HepG2 (cell line): ENCODE results near the gene IL36B. TPM values are rescaled to one million over a fixed set of nuclear protein-coding genes. Genes with fewer than 3 reads are reported as not detected.

Source experiments
- ATAC-seq: fragments of 200-7000 bp; cut with Tn5 transposase; 3 replicates; pipeline ENCODE4 v1.9.1; 2020; ENCODE audit warnings: mild to moderate bottlenecking, moderate library complexity
- BruUV-seq: library from RNA; stranded (reverse); fragments of 400-500 nt; replicated peaks from 2 replicates; lab custom pipeline; 2021; lab: Mats Ljungman, UMichigan
- CTCF ChIA-PET: fragments of 300-600 bp; formaldehyde crosslinking; extraction: SDS; loops from one replicate; lab custom pipeline; 2021; ENCODE audit warnings: low total read pairs, inconsistent platforms, low intra/inter-chr PET ratio; lab: Yijun Ruan, JAX
- POLR2A ChIA-PET: fragments of 350-600 bp; sonication (Branson Sonifier 250); formaldehyde crosslinking; loops from one replicate; lab custom pipeline; 2020; ENCODE audit warnings: antibody characterized with exemption, inconsistent platforms; lab: Yijun Ruan, JAX
- DNase-seq: peaks from one replicate; pipeline ENCODE4 v3.0.0-alpha.2; 2015; ENCODE audit warnings: low spot score
- FAIRE-seq: peaks from 3 replicates; lab custom pipeline; 2011; peaks lifted over from hg19 to GRCh38; lab: Jason Lieb, UNC
- H2AFZ ChIP-seq: one replicate; pipeline ENCODE4 v1.6.1; 2011; ENCODE audit warnings: low read length, inconsistent platforms
- H3K27ac ChIP-seq: fragments of 300-600 bp; 3 replicates; pipeline ENCODE4 v1.8.0; 2011; ENCODE audit warnings: mixed run types, mild to moderate bottlenecking, mixed read lengths, low read length, inconsistent platforms; ENCODE audit not compliant: insufficient read depth; ENCODE audit errors: extremely low read length
- H3K27me3 ChIP-seq, 2 experiments: fragments of 200-600 bp in 1 of 2; 2 replicates in 1 of 2; 3 replicates in 1 of 2; pipeline versions ENCODE4 v1.6.0 to v1.8.0; 2011; ENCODE audit warnings: low read length in 2 of 2, mild to moderate bottlenecking in 2 of 2, moderate library complexity in 2 of 2, inconsistent platforms in 1 of 2; ENCODE audit not compliant: insufficient read depth in 2 of 2, control insufficient read depth in 1 of 2
- H3K36me3 ChIP-seq, 2 experiments: fragments of 200-600 bp in 1 of 2; replicated peaks in 1 of 2; 2 replicates in 1 of 2; 3 replicates in 1 of 2; pipeline versions ENCODE4 v1.5.1 to v1.8.0; 2011; ENCODE audit warnings: low read length in 2 of 2, inconsistent platforms in 1 of 2; ENCODE audit not compliant: insufficient read depth in 2 of 2, control insufficient read depth in 1 of 2
- H3K4me1 ChIP-seq: 2 replicates; pipeline ENCODE4 v1.5.1; 2012; ENCODE audit warnings: low read length, inconsistent platforms; ENCODE audit not compliant: insufficient read depth
- H3K4me2 ChIP-seq: 2 replicates; pipeline ENCODE4 v1.6.0; 2011; ENCODE audit warnings: low read depth, low read length, inconsistent platforms
- H3K4me3 ChIP-seq, 3 experiments: fragments of 200-600 bp in 1 of 3; sonication (generic), shearing (Covaris generic) in 1 of 3; replicated peaks in 1 of 3; 2 replicates each; pipeline ENCODE4 v1.5.1; 2011 to 2016; ENCODE audit warnings: low read length in 3 of 3, inconsistent platforms in 2 of 3, low read depth in 2 of 3, mild to moderate bottlenecking in 2 of 3, control low read depth in 1 of 3, mixed read lengths in 1 of 3; ENCODE audit not compliant: insufficient read depth in 1 of 3
- H3K79me2 ChIP-seq: one replicate; pipeline ENCODE4 v1.6.1; 2011; ENCODE audit warnings: low read length, inconsistent platforms; ENCODE audit not compliant: insufficient read depth
- H3K9ac ChIP-seq: 2 replicates; pipeline ENCODE4 v1.6.0; 2011; ENCODE audit warnings: mild to moderate bottlenecking, low read depth, low read length, inconsistent platforms; ENCODE audit not compliant: insufficient read depth
- H3K9me3 ChIP-seq: 2 replicates; pipeline ENCODE4 v1.5.1; 2012; ENCODE audit warnings: mild to moderate bottlenecking, low read length
- H4K20me1 ChIP-seq: 2 replicates; pipeline ENCODE4 v1.6.0; 2011; ENCODE audit warnings: inconsistent platforms, mild to moderate bottlenecking, low read length, moderate library complexity; ENCODE audit not compliant: insufficient read depth
- CENPT ChIP-seq: sonication (generic); formaldehyde crosslinking; IDR thresholded peaks from 2 replicates; pipeline ENCODE4 v1.8.0; 2022; ENCODE audit warnings: low read depth, mild to moderate bottlenecking, moderate library complexity, missing genetic modification reagents
- DNMT1 ChIP-seq: sonication (generic); formaldehyde crosslinking; IDR thresholded peaks from 2 replicates; pipeline ENCODE4 v1.5.1; 2020; ENCODE audit warnings: mild to moderate bottlenecking, missing genetic modification reagents
- KDM5B ChIP-seq: sonication (generic); formaldehyde crosslinking; IDR thresholded peaks from 2 replicates; pipeline ENCODE4 v1.4.0; 2020; ENCODE audit warnings: missing genetic modification reagents, mild to moderate bottlenecking, borderline replicate concordance
- NONO ChIP-seq, 2 experiments: fragments of 450-650 bp in 1 of 2; sonication (generic) in 1 of 2; formaldehyde crosslinking in 1 of 2; IDR thresholded peaks in 1 of 2; conservative IDR thresholded peaks in 1 of 2; 2 replicates each; pipeline versions ENCODE4 v1.6.1 to v1.8.0; 2017 to 2022; ENCODE audit warnings: mild to moderate bottlenecking in 1 of 2, missing genetic modification reagents in 1 of 2, moderate library complexity in 1 of 2
- SP140L ChIP-seq: sonication (generic); formaldehyde crosslinking; IDR thresholded peaks from 2 replicates; pipeline ENCODE4 v1.4.0; 2020; ENCODE audit warnings: missing genetic modification reagents, borderline replicate concordance
- ZNF256 ChIP-seq: sonication (generic); formaldehyde crosslinking; conservative IDR thresholded peaks from 2 replicates; pipeline ENCODE4 v1.4.0; 2020; ENCODE audit warnings: missing genetic modification reagents
- ZNF264 ChIP-seq: sonication (generic); formaldehyde crosslinking; IDR thresholded peaks from 2 replicates; pipeline ENCODE4 v1.4.0; 2020; ENCODE audit warnings: missing genetic modification reagents
- ZNF510 ChIP-seq: sonication (generic); formaldehyde crosslinking; IDR thresholded peaks from 2 replicates; pipeline ENCODE4 v1.4.0; 2020; ENCODE audit warnings: low read depth, mild to moderate bottlenecking, missing genetic modification reagents
- ZNF616 ChIP-seq: sonication (generic); formaldehyde crosslinking; IDR thresholded peaks from 2 replicates; pipeline ENCODE4 v1.5.0; 2020; ENCODE audit warnings: low read depth, mild to moderate bottlenecking, missing genetic modification reagents
- ZNF775 ChIP-seq: sonication (generic); formaldehyde crosslinking; IDR thresholded peaks from 2 replicates; pipeline ENCODE4 v1.4.0; 2020; ENCODE audit warnings: missing genetic modification reagents, mild to moderate bottlenecking, moderate library complexity, borderline replicate concordance
- ZNF790 ChIP-seq: sonication (generic); formaldehyde crosslinking; IDR thresholded peaks from 2 replicates; pipeline ENCODE4 v1.8.0; 2022; ENCODE audit warnings: missing genetic modification reagents, mild to moderate bottlenecking, borderline replicate concordance
- WGBS: methylation state at CpG from one replicate; pipeline ENCODE4 v1.1.6; 2017; ENCODE audit warnings: low lambda C conversion rate; 5-methylcytosine and 5-hydroxymethylcytosine counted together
- in situ Hi-C: cut with HindIII; loops from 2 replicates; pipeline ENCODE4 v1.10.0; 2017; ENCODE audit warnings: low pct_unique_long_range_greater_than_20kb; ENCODE audit not compliant: extremely low pct_ligation_motif_present
- intact Hi-C: fragments of 100-400 bp; cut with micrococcal nuclease; formaldehyde crosslinking; loops from one replicate; pipeline ENCODE4 v1.10.0; 2022; ENCODE audit not compliant: unreplicated experiment
- polyA plus RNA-seq, 8 experiments: library from polyadenylated mRNA; depleted of rRNA in 3 of 8; stranded (reverse) in 7 of 8; unstranded in 1 of 8; fragments of >200 nt; fragmentation: Illumina TruSeq in 4 of 8; extraction: Trizol in 4 of 8; gene quantifications; 2 replicates each; pipeline versions ENCODE4 v1.2.1 to v1.2.3, GENCODE V29; 2011 to 2016; ENCODE audit warnings: low read depth in 4 of 8, missing spikeins in 1 of 8, mixed read lengths in 1 of 8; ENCODE audit not compliant: insufficient read depth in 1 of 8
- total RNA-seq, 5 experiments: library from RNA; depleted of rRNA; stranded (reverse); fragments of >200 nt; fragmentation: Illumina TruSeq; extraction: Trizol; gene quantifications; 2 replicates each; pipeline ENCODE4 v1.2.3, GENCODE V29; 2016; ENCODE audit warnings: low read depth in 1 of 5
- TF ChIP-seq, protein P1 (sequence below): sonication (generic); formaldehyde crosslinking; IDR thresholded peaks from 2 replicates; pipeline ENCODE4 v1.5.1; 2020; ENCODE audit warnings: missing genetic modification reagents, mild to moderate bottlenecking, borderline replicate concordance
- TF ChIP-seq, protein P2 (sequence below): sonication (generic); formaldehyde crosslinking; conservative IDR thresholded peaks from 2 replicates; pipeline ENCODE4 v1.5.0; 2020; ENCODE audit warnings: missing genetic modification reagents
- TF ChIP-seq, protein P3 (sequence below): sonication (generic); formaldehyde crosslinking; IDR thresholded peaks from 2 replicates; pipeline ENCODE4 v1.4.0; 2020; ENCODE audit warnings: missing genetic modification reagents, borderline replicate concordance

IL36B gene
- total and polyA plus RNA-seq, 2 of the 13 experiments (the other 11 are each of a cell fraction or from before 2014, with no cell fraction given): not detected

DNA sequence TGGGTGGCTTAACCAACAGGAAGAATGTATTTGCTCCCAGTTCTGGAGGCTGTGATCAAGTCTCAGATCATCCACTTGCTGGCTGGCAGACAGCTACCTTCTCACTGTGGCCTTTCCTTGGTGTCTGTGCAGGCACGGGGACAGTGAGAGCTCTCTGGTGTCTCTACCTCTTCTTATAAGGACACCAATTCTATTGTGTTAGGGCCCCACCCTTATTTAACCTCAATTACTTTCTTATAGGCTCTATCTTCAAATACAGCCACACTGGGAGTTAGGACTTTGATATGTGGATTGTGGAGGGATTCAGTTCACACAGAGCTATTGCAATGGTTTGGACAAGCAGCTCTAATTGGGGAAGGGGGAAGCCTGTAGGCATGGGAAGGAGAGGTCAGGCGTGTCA, 49.5 kb upstream of the IL36B start:
- no peak for DNase-seq
- no peak for ATAC-seq
- intact Hi-C loops: no loop called here
- FAIRE-seq: no peak
- no peak overlapping the region for H3K4me3 ChIP-seq
- H3K4me1 ChIP-seq: no peaks in the 10 kb centered on the region
- CTCF ChIA-PET: no interaction called here
- H3K27ac ChIP-seq: no peak overlapping the region
- in situ Hi-C loops: no loop called here
- TF ChIP-seq ZNF264 (CRISPR knock-in tag) (peak; percentile 92), CENPT (CRISPR knock-in tag) (no peak)
- H3K9me3 ChIP-seq: no peaks in the 10 kb centered on the region
- H3K27me3 ChIP-seq: peaks cover 0 to 21% of the 10 kb centered on the region in 2 experiments; a peak in 3 of 5 replicates
- WGBS: 28% methylated on average over 2 of the region's 2 CpGs
- no peak overlapping the region for H3K9ac ChIP-seq
- H3K4me2 ChIP-seq: no peak overlapping the region
- no peaks in the 10 kb centered on the region for H4K20me1 ChIP-seq
- no peak overlapping the region for H2AFZ ChIP-seq
- no peaks in the 10 kb centered on the region for H3K36me3 ChIP-seq
- no peaks in the 10 kb centered on the region for H3K79me2 ChIP-seq
- BruUV-seq: no TSS peak
- POLR2A ChIA-PET: interaction anchor here (1.6 kb wide), 1 partner anchor 14 kb away, joined by 3 read pairs; no protein-coding TSS in a partner anchor

DNA sequence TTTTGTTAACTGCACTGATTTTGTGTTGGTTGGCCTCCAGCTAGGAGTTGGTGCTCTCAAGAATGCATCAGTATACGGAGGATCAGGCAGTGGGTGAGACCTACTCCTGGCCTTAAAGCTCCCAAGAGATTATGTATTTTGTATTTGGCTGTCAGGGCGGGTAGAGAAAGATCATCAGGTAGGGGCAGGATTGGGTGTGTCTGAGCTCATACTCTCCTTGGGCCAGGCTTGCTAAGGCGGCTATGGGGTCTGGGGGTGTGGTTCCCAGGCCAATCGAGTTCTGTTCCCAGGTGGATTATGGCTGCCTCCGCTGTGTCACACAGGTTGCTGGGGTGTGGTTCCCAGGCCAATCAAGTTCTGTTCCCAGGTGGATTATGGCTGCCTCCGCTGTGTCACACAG, 45.9 kb upstream of the IL36B start:
- DNase-seq (no peak), ATAC-seq (no peak), FAIRE-seq (no peak)
- Histone ChIP-seq H2AFZ (no peak overlapping the region), H4K20me1 (no peaks in the 10 kb centered on the region), H3K27ac (no peak overlapping the region), H3K4me2 (no peak overlapping the region), H3K9ac (no peak overlapping the region), H3K4me3 (no peak overlapping the region), H3K9me3 (no peaks in the 10 kb centered on the region), H3K79me2 (no peaks in the 10 kb centered on the region), H3K36me3 (no peaks in the 10 kb centered on the region), H3K27me3 (peaks cover 0 to 16% of the 10 kb centered on the region in 2 experiments; a peak in 3 of 5 replicates), H3K4me1 (no peaks in the 10 kb centered on the region)
- in situ Hi-C loops (no loop called here), intact Hi-C loops (no loop called here)
- no TSS peak for BruUV-seq
- WGBS: 32% methylated on average over 2 of the region's 6 CpGs
- POLR2A ChIA-PET: no interaction called here
- CTCF ChIA-PET: no interaction called here
- TF ChIP-seq NONO (IDR thresholded peaks at IDR 0.05): no peak
- no peak for TF ChIP-seq NONO (CRISPR knock-in tag; conservative IDR thresholded peaks at IDR 0.05)
- TF ChIP-seq ZNF790 (CRISPR knock-in tag): no peak
- TF ChIP-seq ZNF510 (CRISPR knock-in tag): no peak
- TF ChIP-seq ZNF256 (CRISPR knock-in tag): no peak
- TF ChIP-seq, protein P1, sequence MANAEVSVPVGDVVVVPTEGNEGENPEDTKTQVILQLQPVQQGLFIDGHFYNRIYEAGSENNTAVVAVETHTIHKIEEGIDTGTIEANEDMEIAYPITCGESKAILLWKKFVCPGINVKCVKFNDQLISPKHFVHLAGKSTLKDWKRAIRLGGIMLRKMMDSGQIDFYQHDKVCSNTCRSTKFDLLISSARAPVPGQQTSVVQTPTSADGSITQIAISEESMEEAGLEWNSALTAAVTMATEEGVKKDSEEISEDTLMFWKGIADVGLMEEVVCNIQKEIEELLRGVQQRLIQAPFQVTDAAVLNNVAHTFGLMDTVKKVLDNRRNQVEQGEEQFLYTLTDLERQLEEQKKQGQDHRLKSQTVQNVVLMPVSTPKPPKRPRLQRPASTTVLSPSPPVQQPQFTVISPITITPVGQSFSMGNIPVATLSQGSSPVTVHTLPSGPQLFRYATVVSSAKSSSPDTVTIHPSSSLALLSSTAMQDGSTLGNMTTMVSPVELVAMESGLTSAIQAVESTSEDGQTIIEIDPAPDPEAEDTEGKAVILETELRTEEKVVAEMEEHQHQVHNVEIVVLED (CRISPR knock-in tag): no peak
- no peak for TF ChIP-seq DNMT1
- TF ChIP-seq, protein P2, sequence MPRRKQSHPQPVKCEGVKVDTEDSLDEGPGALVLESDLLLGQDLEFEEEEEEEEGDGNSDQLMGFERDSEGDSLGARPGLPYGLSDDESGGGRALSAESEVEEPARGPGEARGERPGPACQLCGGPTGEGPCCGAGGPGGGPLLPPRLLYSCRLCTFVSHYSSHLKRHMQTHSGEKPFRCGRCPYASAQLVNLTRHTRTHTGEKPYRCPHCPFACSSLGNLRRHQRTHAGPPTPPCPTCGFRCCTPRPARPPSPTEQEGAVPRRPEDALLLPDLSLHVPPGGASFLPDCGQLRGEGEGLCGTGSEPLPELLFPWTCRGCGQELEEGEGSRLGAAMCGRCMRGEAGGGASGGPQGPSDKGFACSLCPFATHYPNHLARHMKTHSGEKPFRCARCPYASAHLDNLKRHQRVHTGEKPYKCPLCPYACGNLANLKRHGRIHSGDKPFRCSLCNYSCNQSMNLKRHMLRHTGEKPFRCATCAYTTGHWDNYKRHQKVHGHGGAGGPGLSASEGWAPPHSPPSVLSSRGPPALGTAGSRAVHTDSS (CRISPR knock-in tag): no peak
- no peak for TF ChIP-seq ZNF775 (CRISPR knock-in tag)
- TF ChIP-seq, protein P3, sequence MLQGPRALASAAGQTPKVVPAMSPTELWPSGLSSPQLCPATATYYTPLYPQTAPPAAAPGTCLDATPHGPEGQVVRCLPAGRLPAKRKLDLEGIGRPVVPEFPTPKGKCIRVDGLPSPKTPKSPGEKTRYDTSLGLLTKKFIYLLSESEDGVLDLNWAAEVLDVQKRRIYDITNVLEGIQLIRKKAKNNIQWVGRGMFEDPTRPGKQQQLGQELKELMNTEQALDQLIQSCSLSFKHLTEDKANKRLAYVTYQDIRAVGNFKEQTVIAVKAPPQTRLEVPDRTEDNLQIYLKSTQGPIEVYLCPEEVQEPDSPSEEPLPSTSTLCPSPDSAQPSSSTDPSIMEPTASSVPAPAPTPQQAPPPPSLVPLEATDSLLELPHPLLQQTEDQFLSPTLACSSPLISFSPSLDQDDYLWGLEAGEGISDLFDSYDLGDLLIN (CRISPR knock-in tag): no peak
- TF ChIP-seq ZNF616 (CRISPR knock-in tag): no peak
- TF ChIP-seq SP140L: no peak
- no peak for TF ChIP-seq KDM5B (CRISPR knock-in tag)
